ENCODE measurements around the gene GCC2. TPM values are rescaled to one million over a fixed set of nuclear protein-coding genes. Genes with fewer than 3 reads are reported as not detected.

The GCC2 gene
- total RNA-seq, 4 donors from 2014 or later: 36.6 to 57.7 (median 43.0) TPM

GRCh38 chr2:108459441-108459840 is 10.4 kb downstream of the GCC2 start:
- H3K36me3 ChIP-seq: peaks cover 0 to 99% (median 4%) of the 10 kb centered on the region in 3 donors
- H3K27ac ChIP-seq: no peak overlapping the region
- H3K27me3 ChIP-seq: no peaks in the 10 kb centered on the region
- H3K4me3 ChIP-seq: no peak overlapping the region
- H3K4me1 ChIP-seq: no peaks in the 10 kb centered on the region
- no peak for DNase-seq (ENCODE audit: low spot score in 2 of 2)
- peaks cover 0 to 38% (median 1%) of the 10 kb centered on the region in 4 donors for H3K9me3 ChIP-seq
- 59 to 70% methylated on average over 1 of the region's 1 CpG for WGBS, 2 donors
- TF ChIP-seq CTCF (IDR thresholded peaks at IDR 0.05): no peak
- TF ChIP-seq POLR2A (IDR thresholded peaks at IDR 0.05): no peak
- TF ChIP-seq EP300 (IDR thresholded peaks at IDR 0.05): no peak

GRCh38 chr2:108460345-108461037 is 11.5 kb downstream of the GCC2 start:
- WGBS, 2 donors: 73 to 85% methylated on average over 4 of the region's 4 CpGs

GRCh38 chr2:108477099-108477498 is 28.1 kb downstream of the GCC2 start:
- DNase-seq (ENCODE audit: low spot score in 2 of 2): no peak
- Histone ChIP-seq H3K4me1 (no peaks in the 10 kb centered on the region), H3K27me3 (no peaks in the 10 kb centered on the region), H3K36me3 (peaks cover 0 to 83% (median 0%) of the 10 kb centered on the region in 3 donors), H3K9me3 (no peaks in the 10 kb centered on the region), H3K4me3 (no peak overlapping the region), H3K27ac (no peak overlapping the region)
- TF ChIP-seq CTCF (IDR thresholded peaks at IDR 0.05) (no peak), EP300 (IDR thresholded peaks at IDR 0.05) (no peak), POLR2A (IDR thresholded peaks at IDR 0.05) (no peak)
- whole genome bisulfite sequencing, 2 donors: 40 to 52% methylated on average over 1 of the region's 1 CpG

More at GRCh38 chr2:108460345-108461037, 11.5 kb downstream of the GCC2 start:
- Histone ChIP-seq H3K27ac (no peak overlapping the region), H3K9me3 (peaks cover 0 to 38% (median 1%) of the 10 kb centered on the region in 4 donors), H3K4me1 (no peaks in the 10 kb centered on the region), H3K36me3 (peaks cover 0 to 99% (median 4%) of the 10 kb centered on the region in 3 donors), H3K27me3 (no peaks in the 10 kb centered on the region), H3K4me3 (no peak overlapping the region)
- TF ChIP-seq EP300 (IDR thresholded peaks at IDR 0.05) (no peak), POLR2A (IDR thresholded peaks at IDR 0.05) (no peak), CTCF (IDR thresholded peaks at IDR 0.05) (no peak)
- DNase-seq (ENCODE audit: low spot score in 2 of 2): no peak

GRCh38 chr2:108485253-108485652 is 36.2 kb downstream of the GCC2 start:
- H3K4me3 ChIP-seq: no peak overlapping the region
- WGBS, 2 donors: 95 to 96% methylated on average over 2 of the region's 2 CpGs
- no peaks in the 10 kb centered on the region for H3K4me1 ChIP-seq
- H3K27ac ChIP-seq: no peak overlapping the region
- no peaks in the 10 kb centered on the region for H3K27me3 ChIP-seq
- H3K9me3 ChIP-seq: no peaks in the 10 kb centered on the region
- peaks cover 2 to 70% (median 18%) of the 10 kb centered on the region in 3 donors for H3K36me3 ChIP-seq
- TF ChIP-seq EP300 (IDR thresholded peaks at IDR 0.05): no peak
- TF ChIP-seq POLR2A (IDR thresholded peaks at IDR 0.05): no peak
- no peak for TF ChIP-seq CTCF (IDR thresholded peaks at IDR 0.05)
- DNase-seq (ENCODE audit: low spot score in 2 of 2): no peak

GRCh38 chr2:108490506-108491122 is 41.6 kb downstream of the GCC2 start:
- H3K9me3 ChIP-seq: no peaks in the 10 kb centered on the region
- no peak overlapping the region for H3K4me3 ChIP-seq
- H3K27me3 ChIP-seq: no peaks in the 10 kb centered on the region
- no peak for DNase-seq (ENCODE audit: low spot score in 2 of 2)
- no peaks in the 10 kb centered on the region for H3K4me1 ChIP-seq
- H3K36me3 ChIP-seq: peaks cover 2 to 64% (median 16%) of the 10 kb centered on the region in 3 donors
- no peak overlapping the region for H3K27ac ChIP-seq
- no peak for TF ChIP-seq POLR2A (IDR thresholded peaks at IDR 0.05)
- no peak for TF ChIP-seq CTCF (IDR thresholded peaks at IDR 0.05)
- TF ChIP-seq EP300 (IDR thresholded peaks at IDR 0.05): no peak

Data from tibial nerve (tissue), 4 donors.